HEK293 (cell line): ENCODE data around the gene VRTN.

ENCODE experiments used
- CTCF ChIA-PET: fragments of 350-600 bp; formaldehyde crosslinking; extraction: SDS; loops from one replicate; lab custom pipeline; 2021; ENCODE audit warnings: antibody characterized with exemption; lab: Yijun Ruan, JAX
- POLR2A ChIA-PET: fragments of 300-600 bp; formaldehyde crosslinking; extraction: SDS; loops from one replicate; lab custom pipeline; 2020; ENCODE audit warnings: antibody characterized with exemption, inconsistent platforms; lab: Yijun Ruan, JAX
- H3K27ac ChIP-seq: fragments of 200-500 bp; sonication (Bioruptor generic); 2 replicates; pipeline ENCODE4 v1.5.1; 2014; ENCODE audit warnings: low read depth, low read length, control low read depth, inconsistent platforms; ENCODE audit errors: extremely low read depth
- H3K36me3 ChIP-seq, 2 experiments: fragments of 200-500 bp in 1 of 2; sonication (Bioruptor generic) in 1 of 2; 1 replicate in 1 of 2; 2 replicates in 1 of 2; pipeline ENCODE4 v1.5.1; 2014 to 2017; ENCODE audit warnings: inconsistent platforms in 2 of 2, low read length in 2 of 2; ENCODE audit not compliant: control insufficient read depth in 2 of 2, insufficient read depth in 1 of 2
- H3K4me1 ChIP-seq: fragments of 200-500 bp; sonication (Bioruptor generic); 2 replicates; pipeline ENCODE4 v1.5.1; 2014; ENCODE audit warnings: mild to moderate bottlenecking, low read length, inconsistent platforms; ENCODE audit not compliant: control insufficient read depth, insufficient read depth
- H3K4me3 ChIP-seq: 2 replicates; pipeline ENCODE4 v1.5.1; 2011; ENCODE audit warnings: low read depth, mild to moderate bottlenecking, control low read depth, low read length, moderate library complexity
- H3K9me3 ChIP-seq: fragments of 200-500 bp; sonication (Bioruptor generic); 2 replicates; pipeline ENCODE4 v1.5.1; 2014; ENCODE audit warnings: low read depth, low read length, inconsistent platforms; ENCODE audit not compliant: control insufficient read depth, insufficient read depth
- HOXC10 ChIP-seq: sonication (generic); formaldehyde crosslinking; IDR thresholded peaks from 2 replicates; pipeline ENCODE4 v1.8.1; 2023; ENCODE audit warnings: mild to moderate bottlenecking, missing genetic modification reagents
- KLF16 ChIP-seq: fragments of 450-650 bp; formaldehyde crosslinking; IDR thresholded peaks from 2 replicates; pipeline ENCODE4 v1.5.1; 2017; ENCODE audit warnings: missing biosample characterization, missing genetic modification characterization
- KLF8 ChIP-seq: fragments of 450-650 bp; formaldehyde crosslinking; IDR thresholded peaks from 2 replicates; pipeline ENCODE4 v1.5.1; 2016; ENCODE audit warnings: missing biosample characterization, missing genetic modification characterization
- PRDM6 ChIP-seq: fragments of 450-650 bp; formaldehyde crosslinking; IDR thresholded peaks from 2 replicates; pipeline ENCODE4 v1.5.1; 2017; ENCODE audit warnings: missing biosample characterization, missing genetic modification characterization
- SP3 ChIP-seq: fragments of 450-650 bp; formaldehyde crosslinking; IDR thresholded peaks from 2 replicates; pipeline ENCODE4 v1.5.1; 2016; ENCODE audit warnings: missing biosample characterization, missing genetic modification characterization
- TSHZ1 ChIP-seq: fragments of 450-650 bp; formaldehyde crosslinking; IDR thresholded peaks from 2 replicates; pipeline ENCODE4 v1.5.1; 2016; ENCODE audit warnings: missing biosample characterization, missing genetic modification characterization, borderline replicate concordance
- ZNF112 ChIP-seq: fragments of 450-650 bp; formaldehyde crosslinking; IDR thresholded peaks from 2 replicates; pipeline ENCODE4 v1.5.0; 2017; ENCODE audit warnings: missing biosample characterization, missing genetic modification characterization
- ZNF121 ChIP-seq: fragments of 450-650 bp; formaldehyde crosslinking; IDR thresholded peaks from 2 replicates; pipeline ENCODE4 v1.5.1; 2016; ENCODE audit warnings: missing biosample characterization, missing genetic modification characterization
- ZNF133 ChIP-seq: fragments of 450-650 bp; formaldehyde crosslinking; IDR thresholded peaks from 2 replicates; pipeline ENCODE4 v1.5.1; 2016; ENCODE audit warnings: missing biosample characterization, missing genetic modification characterization
- ZNF157 ChIP-seq: fragments of 450-650 bp; formaldehyde crosslinking; IDR thresholded peaks from 2 replicates; pipeline ENCODE4 v1.5.1; 2016; ENCODE audit warnings: missing biosample characterization, missing genetic modification characterization
- ZNF16 ChIP-seq: fragments of 450-650 bp; formaldehyde crosslinking; IDR thresholded peaks from 2 replicates; pipeline ENCODE4 v1.5.1; 2016; ENCODE audit warnings: low read depth, missing biosample characterization, missing genetic modification characterization
- ZNF202 ChIP-seq: fragments of 450-650 bp; formaldehyde crosslinking; IDR thresholded peaks from 2 replicates; pipeline ENCODE4 v1.5.1; 2016; ENCODE audit warnings: missing biosample characterization, missing genetic modification characterization, borderline replicate concordance
- ZNF223 ChIP-seq: fragments of 450-650 bp; formaldehyde crosslinking; IDR thresholded peaks from 2 replicates; pipeline ENCODE4 v1.5.1; 2016; ENCODE audit warnings: missing biosample characterization, missing genetic modification characterization
- ZNF24 ChIP-seq: fragments of 450-650 bp; formaldehyde crosslinking; IDR thresholded peaks from 2 replicates; pipeline ENCODE4 v1.5.1; 2016; ENCODE audit warnings: missing biosample characterization, missing genetic modification characterization
- ZNF335 ChIP-seq: fragments of 450-650 bp; formaldehyde crosslinking; conservative IDR thresholded peaks from 2 replicates; pipeline ENCODE4 v1.5.1; 2016; ENCODE audit warnings: missing biosample characterization, missing genetic modification characterization
- ZNF37A ChIP-seq: fragments of 450-650 bp; IDR thresholded peaks from 2 replicates; pipeline ENCODE4 v1.5.1; 2018; ENCODE audit warnings: missing biosample characterization, missing genetic modification characterization
- ZNF513 ChIP-seq: fragments of 450-650 bp; IDR thresholded peaks from 2 replicates; pipeline ENCODE4 v1.5.1; 2018; ENCODE audit warnings: missing biosample characterization, missing genetic modification characterization
- ZNF558 ChIP-seq: fragments of 450-650 bp; formaldehyde crosslinking; IDR thresholded peaks from 2 replicates; pipeline ENCODE4 v1.5.1; 2016; ENCODE audit warnings: missing biosample characterization, missing genetic modification characterization
- ZNF610 ChIP-seq: fragments of 450-650 bp; formaldehyde crosslinking; IDR thresholded peaks from 2 replicates; pipeline ENCODE4 v1.5.1; 2016; ENCODE audit warnings: missing biosample characterization, missing genetic modification characterization, borderline replicate concordance
- ZNF660 ChIP-seq: fragments of 450-650 bp; IDR thresholded peaks from 2 replicates; pipeline ENCODE4 v1.5.1; 2018; ENCODE audit warnings: missing biosample characterization, mild to moderate bottlenecking, missing genetic modification characterization
- ZSCAN16 ChIP-seq: fragments of 450-650 bp; formaldehyde crosslinking; IDR thresholded peaks from 2 replicates; pipeline ENCODE4 v1.5.1; 2016; ENCODE audit warnings: missing biosample characterization, missing genetic modification characterization
- ZSCAN4 ChIP-seq: fragments of 450-650 bp; formaldehyde crosslinking; IDR thresholded peaks from 2 replicates; pipeline ENCODE4 v1.5.1; 2017; ENCODE audit warnings: missing biosample characterization, missing genetic modification characterization

VRTN gene

GRCh38 chr14:74377976-74378690, 29.9 kb downstream of the VRTN start:
- no peak overlapping the region for H3K4me3 ChIP-seq
- CTCF ChIA-PET, result interaction anchor here (0.5 kb wide), 1 partner anchor 74 kb away, joined by 3 read pairs; no protein-coding TSS in a partner anchor

GRCh38 chr14:74380172-74380571, 31.9 kb downstream of the VRTN start:
- Histone ChIP-seq H3K27ac (no peak overlapping the region), H3K9me3 (no peaks in the 10 kb centered on the region), H3K4me1 (no peaks in the 10 kb centered on the region), H3K4me3 (no peak overlapping the region), H3K36me3 (no peaks in the 10 kb centered on the region)
- POLR2A ChIA-PET, result no interaction called here
- CTCF ChIA-PET, result no interaction called here
- TF ChIP-seq ZSCAN4 (tag by site-specific recombination) (no peak), ZNF157 (tag by site-specific recombination) (no peak), ZNF133 (tag by site-specific recombination) (no peak), ZNF610 (tag by site-specific recombination) (no peak), KLF8 (tag by site-specific recombination) (no peak), HOXC10 (CRISPR knock-in tag) (no peak), ZNF16 (tag by site-specific recombination) (no peak), ZNF112 (tag by site-specific recombination) (no peak), ZNF24 (tag by site-specific recombination) (no peak), ZNF223 (tag by site-specific recombination) (no peak), TSHZ1 (tag by site-specific recombination) (no peak), ZNF37A (tag by site-specific recombination) (no peak), KLF16 (no peak), ZNF121 (tag by site-specific recombination) (no peak), ZNF513 (no peak)

More at GRCh38 chr14:74377976-74378690, 29.9 kb downstream of the VRTN start:
- Histone ChIP-seq H3K4me1 (no peaks in the 10 kb centered on the region), H3K27ac (no peak overlapping the region), H3K9me3 (no peaks in the 10 kb centered on the region), H3K36me3 (no peaks in the 10 kb centered on the region)
- TF ChIP-seq KLF8 (tag by site-specific recombination), result no peak
- no peak for TF ChIP-seq ZSCAN16 (tag by site-specific recombination)
- no peak for TF ChIP-seq SP3 (tag by site-specific recombination)
- no peak for TF ChIP-seq ZNF335
- TF ChIP-seq ZNF558 (tag by site-specific recombination), result no peak
- no peak for TF ChIP-seq KLF16
- TF ChIP-seq PRDM6, result no peak
- TF ChIP-seq ZNF202 (tag by site-specific recombination), result no peak
- TF ChIP-seq ZNF660, result no peak
- POLR2A ChIA-PET, result no interaction called here
